Lung (tissue), 12 donors: ENCODE results near the gene H1-8. TPM values are rescaled to one million over a fixed set of nuclear protein-coding genes. Genes with fewer than 3 reads are reported as not detected.
A peak's percentile ranks its signal among the peaks of the same experiment; 100 is the strongest.

ENCODE experiments used
- ATAC-seq: fragments of 200-7000 bp; cut with Tn5 transposase; one replicate; pipeline ENCODE4 v1.9.1; 2020; ENCODE audit warnings: moderate number of reproducible peaks; ENCODE audit not compliant: insufficient read depth, low FRiP score
- DNase-seq, 3 donors: peaks; one replicate each; pipeline ENCODE4 v3.0.0-alpha.2; 2013 to 2017
- H3K27ac ChIP-seq, 2 donors: one replicate each; pipeline ENCODE4 v1.5.1; 2013; ENCODE audit warnings: mild to moderate bottlenecking in 2 of 2, moderate library complexity in 2 of 2, control low read depth in 1 of 2, inconsistent platforms in 1 of 2, low read depth in 1 of 2, low read length in 1 of 2
- H3K27me3 ChIP-seq, 3 donors: one replicate each; pipeline ENCODE4 v1.5.1; 2013; ENCODE audit warnings: low read length in 2 of 3; ENCODE audit not compliant: control insufficient read depth in 3 of 3, insufficient read depth in 3 of 3
- H3K36me3 ChIP-seq, 4 donors: one replicate each; pipeline ENCODE4 v1.5.1; 2013; ENCODE audit warnings: low read length in 4 of 4, mild to moderate bottlenecking in 1 of 4, moderate library complexity in 1 of 4; ENCODE audit not compliant: control insufficient read depth in 4 of 4, insufficient read depth in 4 of 4
- H3K4me1 ChIP-seq, 5 donors: one replicate each; pipeline ENCODE4 v1.5.1; 2013; ENCODE audit warnings: low read length in 5 of 5, mild to moderate bottlenecking in 2 of 5, moderate library complexity in 1 of 5; ENCODE audit not compliant: control insufficient read depth in 5 of 5, insufficient read depth in 5 of 5
- H3K4me3 ChIP-seq: one replicate; pipeline ENCODE4 v1.5.1; 2013; ENCODE audit warnings: mild to moderate bottlenecking, control low read depth, moderate library complexity
- H3K9ac ChIP-seq, 2 donors: one replicate each; pipeline ENCODE4 v1.5.1; 2013; ENCODE audit warnings: low read length in 2 of 2, control low read depth in 1 of 2; ENCODE audit not compliant: insufficient read depth in 1 of 2
- H3K9me3 ChIP-seq, 4 donors: one replicate each; pipeline ENCODE4 v1.5.1; 2013; ENCODE audit warnings: low read length in 3 of 4, mild to moderate bottlenecking in 1 of 4, moderate library complexity in 1 of 4; ENCODE audit not compliant: control insufficient read depth in 4 of 4, insufficient read depth in 3 of 4
- CTCF ChIP-seq: IDR thresholded peaks from 2 replicates; pipeline ENCODE4 v1.5.1; 2012; ENCODE audit warnings: mild to moderate bottlenecking; ENCODE audit errors: control extremely low read depth, extremely low read depth
- WGBS, 2 donors: extraction: QIAGEN DNeasy Blood & Tissue Kit; methylation state at CpG; one replicate each; pipeline ENCODE4 v1.1.7; 2013; 5-methylcytosine and 5-hydroxymethylcytosine counted together
- polyA plus RNA-seq, 2 donors: library from polyadenylated mRNA; stranded (reverse); fragments of 200-250 nt; gene quantifications; one replicate each; pipeline ENCODE4 v1.2.1, GENCODE V29; 2013
- total RNA-seq, 2 donors: library from RNA; depleted of rRNA in 1 of 2; stranded (reverse); fragments of >200 nt in 1 of 2; gene quantifications; one replicate each; pipeline ENCODE4 v1.2.1, GENCODE V29; 2014 to 2021
- donor health status: control.
- donor health status: control.
- donor health status: Bipolar disorder and iron deficiency.
- donor health status: healthy.
- donor health status: DM: yes; HTN: yes; CAD: no.

The H1-8 gene
- total and polyA plus RNA-seq, 4 donors, result not detected

GRCh38 chr3:129557548-129557894 lies 14.5 kb downstream of the H1-8 start:
- Histone ChIP-seq H3K4me3 (no peak overlapping the region), H3K9me3 (no peaks in the 10 kb centered on the region), H3K27me3 (no peaks in the 10 kb centered on the region), H3K9ac (peak overlapping the region in 1 of 2 donors; percentile 17), H3K4me1 (peaks cover 0 to 89% (median 36%) of the 10 kb centered on the region in 5 donors), H3K36me3 (peaks cover 0 to 51% (median 20%) of the 10 kb centered on the region in 4 donors), H3K27ac (peak overlapping the region in 1 of 2 donors; percentile 11)
- WGBS, 2 donors, result 76 to 83% methylated on average over 11 of the region's 11 CpGs
- DNase-seq (peak; percentile 48 to 83 (median 78)), ATAC-seq (no peak)
- no peak for TF ChIP-seq CTCF

GRCh38 chr3:129558081-129558771 lies 15.3 kb downstream of the H1-8 start:
- Histone ChIP-seq H3K36me3 (peaks cover 0 to 58% (median 23%) of the 10 kb centered on the region in 4 donors), H3K27ac (peak overlapping the region in 1 of 2 donors; percentile 43), H3K27me3 (no peaks in the 10 kb centered on the region), H3K4me3 (no peak overlapping the region), H3K4me1 (peaks cover 0 to 84% (median 36%) of the 10 kb centered on the region in 5 donors), H3K9ac (peak overlapping the region in 1 of 2 donors; percentile 44), H3K9me3 (no peaks in the 10 kb centered on the region)
- no peak for TF ChIP-seq CTCF
- DNase-seq (no peak), ATAC-seq (no peak)
- WGBS, 2 donors, result 77 to 82% methylated on average over 15 of the region's 15 CpGs

- ATAC-seq (no peak), DNase-seq (no peak)
- no peaks in the 10 kb centered on the region for H3K27me3 ChIP-seq
- H3K9me3 ChIP-seq, result no peaks in the 10 kb centered on the region
- H3K27ac ChIP-seq, result peak overlapping the region in 1 of 2 donors; percentile 46
- peak overlapping the region in 1 of 2 donors; percentile 44 for H3K9ac ChIP-seq
- H3K4me1 ChIP-seq, result peaks cover 0 to 83% (median 36%) of the 10 kb centered on the region in 5 donors
- H3K4me3 ChIP-seq, result no peak overlapping the region
- WGBS, 2 donors, result 57 to 72% methylated on average over 11 of the region's 11 CpGs
- H3K36me3 ChIP-seq, result peaks cover 0 to 64% (median 23%) of the 10 kb centered on the region in 4 donors
- no peak for TF ChIP-seq CTCF
These were observed 16.0 kb downstream of the H1-8 start for GRCh38 chr3:129558772-129559564.
